ENCODE measurements around the gene ZNF124. TPM values are rescaled to one million over a fixed set of nuclear protein-coding genes. Genes with fewer than 3 reads are reported as not detected.
"Not testable (repeated sequence)": the region's sequence is repeated elsewhere in the genome, so short reads cannot be mapped to it uniquely, and the experiment has no call there.

ZNF124 gene
- polyA plus RNA-seq, 4 donors = 3.2 to 13.6 (median 4.6) TPM

DNA sequence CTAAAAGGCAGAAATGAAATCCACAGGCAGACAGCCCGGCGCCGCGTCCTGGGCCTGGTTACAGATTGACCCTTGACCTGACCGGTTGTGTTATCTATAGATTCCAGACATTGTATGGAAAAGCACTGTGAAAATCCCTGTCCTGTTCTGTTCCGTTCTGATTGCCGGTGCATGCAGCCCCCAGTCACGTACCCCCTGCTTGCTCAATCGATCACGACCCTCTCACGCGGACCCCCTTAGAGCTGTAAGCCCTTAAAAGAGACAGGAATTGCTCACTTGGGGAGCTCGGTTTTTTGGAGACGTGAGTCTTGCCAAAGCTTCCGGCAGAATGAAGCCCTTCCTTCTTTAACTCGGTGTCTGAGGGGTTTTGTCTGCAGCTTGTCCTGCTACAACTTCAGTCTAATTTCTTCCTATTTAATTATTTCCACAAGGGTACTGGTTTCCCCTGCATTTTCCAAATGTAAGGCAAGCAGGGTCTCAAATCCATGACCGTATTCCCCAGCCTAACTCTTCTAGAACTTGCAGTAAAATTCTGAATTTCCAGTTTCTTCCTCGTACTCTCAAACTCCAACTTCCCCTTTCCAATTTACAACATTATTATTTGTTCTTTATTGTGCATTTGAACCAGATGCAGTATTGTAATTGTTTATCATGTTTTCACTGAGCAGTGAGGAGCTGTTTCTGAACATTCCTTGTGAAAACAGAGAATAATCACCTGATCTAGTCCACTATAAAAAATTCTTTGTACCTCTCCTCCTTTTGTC is 44.1 kb downstream of the ZNF124 start:
- not testable (repeated sequence) for H3K27me3 ChIP-seq (ENCODE audit: control insufficient read depth in 3 of 3, insufficient read depth in 3 of 3, low read length in 3 of 3); H3K27ac ChIP-seq (ENCODE audit: low read depth in 1 of 3, low read length in 2 of 3); DNase-seq; H3K4me1 ChIP-seq (ENCODE audit: control insufficient read depth in 3 of 3, insufficient read depth in 2 of 3, low read depth in 1 of 3, low read length in 2 of 3)
- Histone ChIP-seq H3K4me3 (ENCODE audit: low read depth in 1 of 3, low read length in 3 of 3) (peak overlapping the region in 1 of 3 donors; percentile 36), H3K9me3 (ENCODE audit: control insufficient read depth in 2 of 2, insufficient read depth in 1 of 2, low read depth in 1 of 2, low read length in 1 of 2) (peaks cover 2 to 32% of the 10 kb centered on the region in 2 donors), H3K36me3 (ENCODE audit: control insufficient read depth in 3 of 3, insufficient read depth in 2 of 3, low read depth in 1 of 3, low read length in 3 of 3) (peaks cover 0 to 12% (median 2%) of the 10 kb centered on the region in 3 donors)
- FAIRE-seq = peak; percentile 33
- 25 to 68% (median 47%) methylated on average over 9 to 13 of the region's 18 CpGs for WGBS, 3 donors

DNA sequence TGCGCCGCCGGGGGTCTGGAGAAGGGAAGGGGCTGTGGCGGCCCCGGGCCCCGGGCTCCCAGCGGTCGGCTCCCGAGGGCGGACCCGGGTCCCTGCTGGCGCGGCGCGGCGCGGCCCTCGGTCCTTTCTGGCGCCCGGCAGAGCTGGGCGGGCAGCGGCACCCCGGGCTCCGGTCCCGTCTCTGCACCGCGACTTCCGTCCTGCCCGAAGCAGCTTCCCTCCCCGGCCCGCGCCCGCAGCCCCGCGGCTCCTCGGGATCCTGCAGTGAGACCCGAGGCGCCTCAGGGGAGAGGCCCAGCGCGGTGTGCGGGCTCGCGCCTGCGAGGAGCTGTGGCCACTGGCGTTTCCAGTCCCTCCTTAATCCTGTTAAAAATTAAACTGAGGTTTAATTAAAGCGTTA is 45.2 kb downstream of the ZNF124 start:
- not testable (repeated sequence) for DNase-seq; H3K4me3 ChIP-seq (ENCODE audit: low read depth in 1 of 3, low read length in 3 of 3); H3K27ac ChIP-seq (ENCODE audit: low read depth in 1 of 3, low read length in 2 of 3); H3K36me3 ChIP-seq (ENCODE audit: control insufficient read depth in 3 of 3, insufficient read depth in 2 of 3, low read depth in 1 of 3, low read length in 3 of 3); H3K27me3 ChIP-seq (ENCODE audit: control insufficient read depth in 3 of 3, insufficient read depth in 3 of 3, low read length in 3 of 3); FAIRE-seq; H3K4me1 ChIP-seq (ENCODE audit: control insufficient read depth in 3 of 3, insufficient read depth in 2 of 3, low read depth in 1 of 3, low read length in 2 of 3)
- no CpG with 5 or more reads among the region's 46 CpGs for WGBS, 3 donors
- peaks cover 2 to 24% of the 10 kb centered on the region in 2 donors for H3K9me3 ChIP-seq (ENCODE audit: control insufficient read depth in 2 of 2, insufficient read depth in 1 of 2, low read depth in 1 of 2, low read length in 1 of 2)

DNA sequence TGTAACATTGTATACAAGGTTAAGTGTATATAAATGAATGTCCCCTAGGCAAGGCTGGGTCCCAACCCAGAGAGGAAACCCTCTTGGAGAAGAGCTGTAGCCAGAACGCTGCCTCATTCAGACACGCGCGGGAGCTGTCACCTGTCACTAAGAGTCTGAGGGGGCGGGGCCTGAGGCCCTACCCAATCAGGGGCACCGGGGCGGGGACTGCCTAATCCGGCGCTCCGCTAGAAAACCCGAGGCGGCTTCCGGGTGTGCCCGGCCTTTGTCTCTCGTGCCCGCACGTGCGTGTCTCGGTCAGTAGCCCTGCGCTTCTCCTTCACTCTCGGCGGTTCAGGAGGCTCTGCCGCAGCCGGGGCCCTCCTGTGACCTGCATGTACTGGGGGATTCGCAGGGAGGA is 45.7 kb downstream of the ZNF124 start:
- not testable (repeated sequence) for DNase-seq; H3K4me3 ChIP-seq (ENCODE audit: low read depth in 1 of 3, low read length in 3 of 3); H3K27me3 ChIP-seq (ENCODE audit: control insufficient read depth in 3 of 3, insufficient read depth in 3 of 3, low read length in 3 of 3); H3K27ac ChIP-seq (ENCODE audit: low read depth in 1 of 3, low read length in 2 of 3); H3K36me3 ChIP-seq (ENCODE audit: control insufficient read depth in 3 of 3, insufficient read depth in 2 of 3, low read depth in 1 of 3, low read length in 3 of 3); H3K4me1 ChIP-seq (ENCODE audit: control insufficient read depth in 3 of 3, insufficient read depth in 2 of 3, low read depth in 1 of 3, low read length in 2 of 3)
- no CpG with 5 or more reads among the region's 25 CpGs for WGBS, 3 donors
- peak; percentile 36 for FAIRE-seq
- peaks cover 0 to 20% of the 10 kb centered on the region in 2 donors for H3K9me3 ChIP-seq (ENCODE audit: control insufficient read depth in 2 of 2, insufficient read depth in 1 of 2, low read depth in 1 of 2, low read length in 1 of 2)

DNA sequence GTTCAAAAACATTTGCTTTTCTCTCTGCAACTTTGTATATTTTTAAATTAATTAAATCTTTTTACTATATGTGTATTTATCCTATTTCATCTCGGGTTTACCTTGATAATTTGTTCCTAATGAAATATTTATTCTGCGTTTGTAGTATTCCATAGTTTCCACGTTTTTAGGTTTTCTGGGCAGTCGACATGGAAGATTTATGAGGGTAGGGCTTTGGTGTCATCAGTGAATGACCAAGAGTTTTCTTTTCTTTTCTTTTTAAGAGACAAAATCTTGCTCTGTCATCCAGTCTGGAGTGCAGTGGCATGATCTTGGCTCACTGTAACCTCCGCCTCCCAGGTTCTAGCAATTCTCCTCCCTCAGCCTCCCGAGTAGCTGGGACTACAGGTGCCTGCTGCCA is 50.4 kb downstream of the ZNF124 start:
- H3K9me3 ChIP-seq (ENCODE audit: control insufficient read depth in 2 of 2, insufficient read depth in 1 of 2, low read depth in 1 of 2, low read length in 1 of 2) = peaks cover 0 to 6% of the 10 kb centered on the region in 2 donors
- H3K27ac ChIP-seq (ENCODE audit: low read depth in 1 of 3, low read length in 2 of 3) = no peak overlapping the region
- WGBS, 3 donors = 74 to 80% (median 80%) methylated on average over 6 of the region's 6 CpGs
- DNase-seq (no peak), FAIRE-seq (no peak)
- no peaks in the 10 kb centered on the region for H3K4me1 ChIP-seq (ENCODE audit: control insufficient read depth in 3 of 3, insufficient read depth in 2 of 3, low read depth in 1 of 3, low read length in 2 of 3)
- no peaks in the 10 kb centered on the region for H3K27me3 ChIP-seq (ENCODE audit: control insufficient read depth in 3 of 3, insufficient read depth in 3 of 3, low read length in 3 of 3)
- H3K36me3 ChIP-seq (ENCODE audit: control insufficient read depth in 3 of 3, insufficient read depth in 2 of 3, low read depth in 1 of 3, low read length in 3 of 3) = no peaks in the 10 kb centered on the region
- H3K4me3 ChIP-seq (ENCODE audit: low read depth in 1 of 3, low read length in 3 of 3) = no peak overlapping the region

DNA sequence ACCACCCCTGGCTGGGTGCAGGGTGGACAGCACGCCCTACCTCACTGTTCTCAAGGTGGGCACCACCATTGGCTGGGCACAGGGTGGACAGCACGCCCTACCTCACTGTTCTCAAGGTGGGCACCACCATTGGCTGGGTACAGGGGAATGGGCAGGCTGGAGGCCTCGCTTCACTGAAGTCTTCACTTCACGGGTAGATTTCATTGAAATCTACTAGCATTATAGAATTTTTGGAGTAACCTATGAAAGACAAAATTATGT is 51.5 kb downstream of the ZNF124 start:
- H3K36me3 ChIP-seq (ENCODE audit: control insufficient read depth in 3 of 3, insufficient read depth in 2 of 3, low read depth in 1 of 3, low read length in 3 of 3); FAIRE-seq; H3K4me3 ChIP-seq (ENCODE audit: low read depth in 1 of 3, low read length in 3 of 3); DNase-seq; H3K4me1 ChIP-seq (ENCODE audit: control insufficient read depth in 3 of 3, insufficient read depth in 2 of 3, low read depth in 1 of 3, low read length in 2 of 3); H3K9me3 ChIP-seq (ENCODE audit: control insufficient read depth in 2 of 2, insufficient read depth in 1 of 2, low read depth in 1 of 2, low read length in 1 of 2); H3K27me3 ChIP-seq (ENCODE audit: control insufficient read depth in 3 of 3, insufficient read depth in 3 of 3, low read length in 3 of 3); H3K27ac ChIP-seq (ENCODE audit: low read depth in 1 of 3, low read length in 2 of 3): not testable (repeated sequence)
- WGBS, 3 donors = 82 to 93% (median 86%) methylated on average over 4 of the region's 4 CpGs

DNA sequence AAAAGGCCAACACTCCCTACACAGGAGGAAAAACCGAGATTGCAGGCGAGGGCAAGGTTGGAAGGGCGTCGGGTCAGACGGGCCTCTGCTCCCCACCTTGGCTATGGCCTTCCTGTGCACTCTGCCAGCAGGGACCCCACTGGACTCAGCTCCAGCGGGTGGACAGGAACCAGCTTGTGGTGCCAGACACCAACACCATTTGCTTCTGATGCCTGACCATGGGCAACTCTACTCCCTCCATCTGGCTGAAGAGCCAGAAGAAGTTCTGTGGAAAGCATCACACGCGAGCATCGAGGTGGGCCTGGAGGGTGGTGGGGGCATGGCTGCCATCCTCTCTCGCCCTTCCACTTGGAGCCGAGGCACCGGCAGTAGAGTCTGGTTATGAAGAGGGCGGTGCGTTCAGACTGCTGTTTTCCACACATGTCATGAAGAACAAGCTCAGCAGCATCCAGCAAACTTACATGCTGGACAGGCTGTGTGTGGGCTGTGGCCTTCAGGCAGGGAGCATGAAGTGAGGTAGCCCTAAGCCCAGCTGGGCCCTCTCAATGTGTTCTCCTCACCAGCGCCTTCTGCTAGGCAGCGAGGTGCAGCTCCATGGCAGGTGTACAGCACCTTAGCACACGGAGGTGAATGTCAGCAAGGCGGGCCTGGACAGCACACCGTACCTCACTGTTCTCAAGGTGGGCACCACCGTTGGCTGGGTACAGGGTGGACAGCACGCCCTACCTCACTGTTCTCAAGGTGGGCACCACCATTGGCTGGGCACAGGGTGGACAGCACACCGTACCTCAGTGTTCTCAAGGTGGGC is 52.0 kb downstream of the ZNF124 start:
- FAIRE-seq (no peak), DNase-seq (no peak)
- Histone ChIP-seq H3K4me3 (ENCODE audit: low read depth in 1 of 3, low read length in 3 of 3) (no peak overlapping the region), H3K36me3 (ENCODE audit: control insufficient read depth in 3 of 3, insufficient read depth in 2 of 3, low read depth in 1 of 3, low read length in 3 of 3) (no peaks in the 10 kb centered on the region), H3K27me3 (ENCODE audit: control insufficient read depth in 3 of 3, insufficient read depth in 3 of 3, low read length in 3 of 3) (no peaks in the 10 kb centered on the region), H3K27ac (ENCODE audit: low read depth in 1 of 3, low read length in 2 of 3) (no peak overlapping the region), H3K9me3 (ENCODE audit: control insufficient read depth in 2 of 2, insufficient read depth in 1 of 2, low read depth in 1 of 2, low read length in 1 of 2) (peaks cover 0 to 6% of the 10 kb centered on the region in 2 donors), H3K4me1 (ENCODE audit: control insufficient read depth in 3 of 3, insufficient read depth in 2 of 3, low read depth in 1 of 3, low read length in 2 of 3) (no peaks in the 10 kb centered on the region)
- WGBS, 3 donors = 93 to 95% (median 93%) methylated on average over 22 of the region's 22 CpGs

DNA sequence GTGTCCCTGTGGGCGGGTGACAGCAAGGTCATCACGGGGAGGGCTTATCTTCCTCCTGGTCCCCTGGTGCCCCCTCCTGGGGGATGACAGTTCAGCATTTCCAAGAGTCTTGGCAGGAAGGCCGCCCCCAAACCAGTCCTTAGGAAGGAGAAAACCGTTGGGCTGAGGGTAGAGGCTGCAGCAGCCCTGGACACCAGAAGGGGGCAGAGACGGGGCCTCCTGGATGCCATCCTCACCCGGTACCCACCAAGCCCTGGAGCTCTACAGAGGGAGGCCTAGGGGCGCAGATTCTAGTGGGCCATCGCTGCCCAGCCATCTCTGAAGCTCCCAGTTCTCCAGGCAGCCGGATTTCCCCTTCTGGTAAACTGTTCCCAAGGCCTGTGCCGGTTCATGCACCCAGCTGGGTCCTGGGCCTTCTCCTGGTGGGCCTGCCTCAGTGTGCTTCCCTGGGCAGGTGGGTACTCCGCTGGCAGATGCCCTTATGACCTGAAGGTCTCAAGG is 52.8 kb downstream of the ZNF124 start:
- FAIRE-seq (no peak), DNase-seq (no peak)
- WGBS, 3 donors = 69 to 72% (median 71%) methylated on average over 9 to 11 of the region's 11 CpGs
- Histone ChIP-seq H3K36me3 (ENCODE audit: control insufficient read depth in 3 of 3, insufficient read depth in 2 of 3, low read depth in 1 of 3, low read length in 3 of 3) (no peaks in the 10 kb centered on the region), H3K4me3 (ENCODE audit: low read depth in 1 of 3, low read length in 3 of 3) (no peak overlapping the region), H3K27ac (ENCODE audit: low read depth in 1 of 3, low read length in 2 of 3) (no peak overlapping the region), H3K27me3 (ENCODE audit: control insufficient read depth in 3 of 3, insufficient read depth in 3 of 3, low read length in 3 of 3) (peaks cover 0 to 1% (median 0%) of the 10 kb centered on the region in 3 donors), H3K9me3 (ENCODE audit: control insufficient read depth in 2 of 2, insufficient read depth in 1 of 2, low read depth in 1 of 2, low read length in 1 of 2) (peaks cover 0 to 4% of the 10 kb centered on the region in 2 donors), H3K4me1 (ENCODE audit: control insufficient read depth in 3 of 3, insufficient read depth in 2 of 3, low read depth in 1 of 3, low read length in 2 of 3) (no peaks in the 10 kb centered on the region)

DNA sequence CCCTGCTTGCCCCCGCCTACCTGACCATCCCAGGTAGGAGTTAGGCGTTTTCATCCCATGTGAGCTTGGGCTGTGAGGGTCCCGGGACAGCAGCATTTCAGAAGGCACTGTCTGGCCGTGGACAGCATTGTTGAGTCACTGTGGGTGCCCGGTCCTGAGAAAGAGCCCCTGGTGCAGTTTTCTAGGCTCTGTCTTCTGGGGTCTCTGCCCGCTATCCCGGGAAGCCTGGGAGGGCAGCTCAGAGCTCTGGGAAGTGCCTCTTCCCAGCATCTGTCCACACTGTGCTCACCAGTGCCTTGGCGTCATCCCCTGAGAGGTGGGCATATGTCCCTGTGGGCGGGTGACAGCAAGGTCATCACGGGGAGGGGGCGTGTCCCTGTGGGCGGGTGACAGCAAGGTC is 56.3 kb downstream of the ZNF124 start:
- FAIRE-seq (no peak), DNase-seq (no peak)
- no peak overlapping the region for H3K4me3 ChIP-seq (ENCODE audit: low read depth in 1 of 3, low read length in 3 of 3)
- no peaks in the 10 kb centered on the region for H3K36me3 ChIP-seq (ENCODE audit: control insufficient read depth in 3 of 3, insufficient read depth in 2 of 3, low read depth in 1 of 3, low read length in 3 of 3)
- no peaks in the 10 kb centered on the region for H3K9me3 ChIP-seq (ENCODE audit: control insufficient read depth in 2 of 2, insufficient read depth in 1 of 2, low read depth in 1 of 2, low read length in 1 of 2)
- H3K27ac ChIP-seq (ENCODE audit: low read depth in 1 of 3, low read length in 2 of 3) = no peak overlapping the region
- peaks cover 0 to 3% (median 0%) of the 10 kb centered on the region in 3 donors for H3K4me1 ChIP-seq (ENCODE audit: control insufficient read depth in 3 of 3, insufficient read depth in 2 of 3, low read depth in 1 of 3, low read length in 2 of 3)
- peaks cover 3 to 12% (median 3%) of the 10 kb centered on the region in 3 donors for H3K27me3 ChIP-seq (ENCODE audit: control insufficient read depth in 3 of 3, insufficient read depth in 3 of 3, low read length in 3 of 3)
- WGBS, 3 donors = 74 to 88% (median 87%) methylated on average over 9 to 12 of the region's 12 CpGs
